Endothelial cell of umbilical vein (primary cell): ENCODE results near the gene GPATCH4. TPM values are rescaled to one million over a fixed set of nuclear protein-coding genes. Genes with fewer than 3 reads are reported as not detected.

Experiments used
- BruUV-seq: library from RNA; stranded (reverse); fragments of 400-500 nt; replicated peaks from 2 replicates; lab custom pipeline; 2021; lab: Mats Ljungman, UMichigan
- CTCF ChIA-PET: fragments of 300-600, 350-600 bp; sonication (Branson Sonifier 250); formaldehyde crosslinking; loops from one replicate; lab custom pipeline; 2021; ENCODE audit warnings: antibody characterized with exemption, inconsistent platforms; lab: Charles Lee
- POLR2A ChIA-PET: fragments of 300-600, 350-600 bp; sonication (Branson Sonifier 250); formaldehyde crosslinking; loops from one replicate; lab custom pipeline; 2021; ENCODE audit warnings: antibody characterized with exemption, inconsistent platforms; lab: Charles Lee
- DNase-seq: peaks from one replicate; pipeline ENCODE4 v3.0.0-alpha.2; 2011; ENCODE audit warnings: low read depth, low spot score
- FAIRE-seq: peaks from 2 replicates; lab custom pipeline; 2011; peaks lifted over from hg19 to GRCh38; lab: Jason Lieb, UNC
- H2AFZ ChIP-seq: 2 replicates; pipeline ENCODE4 v1.6.0; 2012; ENCODE audit warnings: low read depth, low read length, control low read depth, inconsistent platforms
- H3K27ac ChIP-seq: 2 replicates; pipeline ENCODE4 v1.5.1; 2011; ENCODE audit warnings: low read depth, mild to moderate bottlenecking, control low read depth, low read length, moderate library complexity; ENCODE audit not compliant: insufficient read depth
- H3K27me3 ChIP-seq, 2 experiments: 2 replicates each; pipeline versions ENCODE4 v1.6.0 to v1.6.1; 2011; ENCODE audit warnings: low read length in 2 of 2, mixed read lengths in 1 of 2; ENCODE audit not compliant: control insufficient read depth in 2 of 2, insufficient read depth in 2 of 2
- H3K36me3 ChIP-seq, 2 experiments: 2 replicates in 1 of 2; 3 replicates in 1 of 2; pipeline ENCODE4 v1.5.1; 2011; ENCODE audit warnings: low read length in 2 of 2, mild to moderate bottlenecking in 1 of 2, moderate library complexity in 1 of 2; ENCODE audit not compliant: control insufficient read depth in 2 of 2, insufficient read depth in 2 of 2; ENCODE audit errors: extremely low read depth in 1 of 2
- H3K4me1 ChIP-seq: 3 replicates; pipeline ENCODE4 v1.5.1; 2011; ENCODE audit warnings: mild to moderate bottlenecking, low read length; ENCODE audit not compliant: control insufficient read depth, insufficient read depth; ENCODE audit errors: extremely low read depth
- H3K4me2 ChIP-seq: 2 replicates; pipeline ENCODE4 v1.6.1; 2011; ENCODE audit warnings: low read length, control low read depth, mixed read lengths; ENCODE audit not compliant: insufficient read depth
- H3K4me3 ChIP-seq, 3 experiments: fragments of 200-600 bp in 1 of 3; sonication (generic), shearing (Covaris generic) in 1 of 3; replicated peaks in 1 of 3; 2 replicates each; pipeline ENCODE4 v1.5.1; 2011 to 2016; ENCODE audit warnings: control low read depth in 3 of 3, low read length in 3 of 3, mild to moderate bottlenecking in 2 of 3, inconsistent platforms in 1 of 3, low read depth in 1 of 3, moderate library complexity in 1 of 3; ENCODE audit not compliant: insufficient read depth in 1 of 3
- H3K79me2 ChIP-seq: 2 replicates; pipeline ENCODE4 v1.6.0; 2012; ENCODE audit warnings: low read length, inconsistent platforms; ENCODE audit not compliant: control insufficient read depth, insufficient read depth
- H3K9ac ChIP-seq: replicated peaks from 2 replicates; pipeline ENCODE3; 2011; ENCODE audit warnings: low read length, control low read depth; ENCODE audit not compliant: insufficient read depth; ENCODE audit errors: extremely low read depth
- H3K9me1 ChIP-seq: replicated peaks from 3 replicates; pipeline ENCODE4 v1.6.0; 2011; ENCODE audit warnings: mild to moderate bottlenecking, low read length; ENCODE audit not compliant: control insufficient read depth, insufficient read depth; ENCODE audit errors: extremely low read depth
- H3K9me3 ChIP-seq: replicated peaks from 2 replicates; pipeline ENCODE4 v1.5.1; 2012; ENCODE audit warnings: low read length, inconsistent platforms; ENCODE audit not compliant: control insufficient read depth, insufficient read depth
- H4K20me1 ChIP-seq: replicated peaks from 2 replicates; pipeline ENCODE3; 2011; ENCODE audit warnings: mild to moderate bottlenecking, low read length; ENCODE audit not compliant: control insufficient read depth, insufficient read depth; ENCODE audit errors: extremely low read depth
- CTCF ChIP-seq, 2 donors: IDR thresholded peaks; 1 replicate in 1 of 2; 2 replicates in 1 of 2; pipeline ENCODE4 v1.5.1; 2011; ENCODE audit warnings: low read length in 2 of 2, mild to moderate bottlenecking in 2 of 2, moderate library complexity in 2 of 2, control low read depth in 1 of 2, inconsistent platforms in 1 of 2, low read depth in 1 of 2; ENCODE audit not compliant: insufficient read depth in 1 of 2; ENCODE audit errors: extremely low read depth in 1 of 2
- EZH2 ChIP-seq: IDR thresholded peaks from 2 replicates; pipeline ENCODE4 v1.6.1; 2012; ENCODE audit warnings: borderline replicate concordance, low read depth, mild to moderate bottlenecking, moderate library complexity, low read length, inconsistent platforms; ENCODE audit not compliant: severe bottlenecking
- FOS ChIP-seq: IDR thresholded peaks from 2 replicates; pipeline ENCODE4 v1.6.1; 2011; ENCODE audit warnings: mild to moderate bottlenecking, low read length, moderate library complexity, borderline replicate concordance; ENCODE audit not compliant: insufficient read depth
- GATA2 ChIP-seq: IDR thresholded peaks from 2 replicates; pipeline ENCODE4 v1.7.0; 2011; ENCODE audit warnings: low read depth, mild to moderate bottlenecking, moderate library complexity, mixed read lengths, low read length; ENCODE audit not compliant: insufficient read length, insufficient read depth
- JUN ChIP-seq: IDR thresholded peaks from 2 replicates; pipeline ENCODE4 v1.6.1; 2011; ENCODE audit warnings: borderline replicate concordance, low read depth; ENCODE audit not compliant: insufficient read length, insufficient read depth
- MAX ChIP-seq: IDR thresholded peaks from 2 replicates; pipeline ENCODE4 v1.6.1; 2011; ENCODE audit not compliant: insufficient read depth, insufficient read length
- MYC ChIP-seq: IDR thresholded peaks from one replicate; pipeline ENCODE4 v1.6.1; 2011; ENCODE audit warnings: mild to moderate bottlenecking, low read depth, low read length
- POLR2A ChIP-seq: IDR thresholded peaks from 2 replicates; pipeline ENCODE4 v1.6.1; 2012; ENCODE audit warnings: low read depth, mild to moderate bottlenecking, control low read depth, low read length
- POLR2AphosphoS5 ChIP-seq: IDR thresholded peaks from 2 replicates; pipeline ENCODE4 v1.6.1; 2012; ENCODE audit warnings: low read depth, mild to moderate bottlenecking, control low read depth, low read length, moderate library complexity; ENCODE audit not compliant: insufficient read depth
- dilution Hi-C: fragments of 300-500 bp; cut with MboI; formaldehyde crosslinking; loops from one replicate; pipeline ENCODE4 v1.15.0; 2019; ENCODE audit warnings: low sequenced_read_pairs; ENCODE audit not compliant: extremely low pct_ligation_motif_present
- intact Hi-C: fragments of 100-400 bp; cut with micrococcal nuclease; formaldehyde crosslinking; loops from one replicate; pipeline ENCODE4 v1.10.0; 2022
- polyA plus RNA-seq, 4 experiments: library from polyadenylated mRNA; depleted of rRNA in 3 of 4; stranded (reverse) in 3 of 4; unstranded in 1 of 4; fragments of >200 nt; gene quantifications; 2 replicates each; pipeline versions ENCODE4 v1.2.1 to v1.2.3, GENCODE V29; 2011 to 2012; ENCODE audit warnings: missing spikeins in 1 of 4
- total RNA-seq: library from RNA; stranded (reverse); gene quantifications from 2 replicates; pipeline ENCODE4 v1.2.3, GENCODE V29; 2021

The GPATCH4 gene
- total and polyA plus RNA-seq, 2 donors (not counting 3 experiments of a cell fraction or from before 2014, with no cell fraction given), result 22.4 to 29.2 TPM

- ChIA-PET POLR2A (no interaction called here), CTCF (interaction anchor here (1.6 kb wide), 1 partner anchor 78 kb away, joined by 5 read pairs; no protein-coding TSS in a partner anchor)
- no peak for FAIRE-seq
- no peak for DNase-seq
- Histone ChIP-seq H3K27ac (no peak overlapping the region), H3K9me3 (no peaks in the 10 kb centered on the region), H3K4me1 (no peaks in the 10 kb centered on the region), H3K4me3 (no peak overlapping the region), H3K9ac (no peak overlapping the region), H2AFZ (no peak overlapping the region), H3K9me1 (no peaks in the 10 kb centered on the region), H3K36me3 (peaks cover 12 to 20% of the 10 kb centered on the region in 2 experiments), H3K79me2 (no peaks in the 10 kb centered on the region), H3K4me2 (no peak overlapping the region), H4K20me1 (no peaks in the 10 kb centered on the region), H3K27me3 (no peaks in the 10 kb centered on the region)
- dilution Hi-C loops (no loop called here), intact Hi-C loops (no loop called here)
- no peak for TF ChIP-seq MAX
- TF ChIP-seq FOS, result no peak
- no peak for TF ChIP-seq POLR2AphosphoS5
- no peak for TF ChIP-seq GATA2
- TF ChIP-seq POLR2A, result no peak
- no peak for TF ChIP-seq JUN
- TF ChIP-seq MYC, result no peak
- TF ChIP-seq CTCF (IDR thresholded peaks at IDR 0.05; ENCODE audit: extremely low read depth in 1 of 2, insufficient read depth in 1 of 2, low read depth in 1 of 2, low read length in 2 of 2), result no peak
- TF ChIP-seq EZH2, result no peak
- BruUV-seq, result no TSS peak
Measured at GRCh38 chr1:156559086-156559796, 42.0 kb downstream of the GPATCH4 start.
